Neural progenitor cell (in vitro differentiated cells): ENCODE results near the gene HNRNPM.

Experiments used
- EZH2 ChIP-seq: fragments of 200-600 bp; sonication (generic); IDR thresholded peaks from 2 replicates; pipeline ENCODE4 v1.6.1; 2017; ENCODE audit warnings: antibody characterized with exemption, mild to moderate bottlenecking, moderate library complexity
- EZH2phosphoT487 ChIP-seq: fragments of 200-600 bp; sonication (generic); IDR thresholded peaks from 2 replicates; pipeline ENCODE4 v1.6.1; 2017; ENCODE audit warnings: antibody characterized with exemption
- TF ChIP-seq, protein P1 (sequence below): fragments of 200-600 bp; sonication (generic); IDR thresholded peaks from 2 replicates; pipeline ENCODE4 v1.5.1; 2017; ENCODE audit warnings: antibody characterized with exemption, mild to moderate bottlenecking

DNA sequence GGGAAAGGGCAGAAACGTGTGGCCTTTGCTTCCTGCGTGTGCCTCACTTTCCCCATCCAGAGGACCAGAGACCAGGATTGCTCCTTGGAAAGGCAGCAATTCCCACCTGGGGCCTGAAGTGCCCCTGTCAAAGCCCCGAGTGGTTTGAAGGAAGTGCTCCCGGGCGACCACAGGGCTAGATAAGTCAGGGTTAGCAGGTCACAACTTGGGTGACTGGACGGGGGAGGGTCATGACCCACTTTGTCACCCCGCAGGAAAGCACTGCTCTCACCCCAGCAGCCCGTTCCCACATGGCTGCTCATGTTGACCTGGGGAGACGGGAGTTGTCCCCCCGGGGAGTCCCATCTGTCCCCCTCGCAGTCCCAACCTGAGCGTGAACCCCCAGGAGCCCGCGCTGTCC lies 57.2 kb downstream of the HNRNPM start:
- TF ChIP-seq, protein P1, sequence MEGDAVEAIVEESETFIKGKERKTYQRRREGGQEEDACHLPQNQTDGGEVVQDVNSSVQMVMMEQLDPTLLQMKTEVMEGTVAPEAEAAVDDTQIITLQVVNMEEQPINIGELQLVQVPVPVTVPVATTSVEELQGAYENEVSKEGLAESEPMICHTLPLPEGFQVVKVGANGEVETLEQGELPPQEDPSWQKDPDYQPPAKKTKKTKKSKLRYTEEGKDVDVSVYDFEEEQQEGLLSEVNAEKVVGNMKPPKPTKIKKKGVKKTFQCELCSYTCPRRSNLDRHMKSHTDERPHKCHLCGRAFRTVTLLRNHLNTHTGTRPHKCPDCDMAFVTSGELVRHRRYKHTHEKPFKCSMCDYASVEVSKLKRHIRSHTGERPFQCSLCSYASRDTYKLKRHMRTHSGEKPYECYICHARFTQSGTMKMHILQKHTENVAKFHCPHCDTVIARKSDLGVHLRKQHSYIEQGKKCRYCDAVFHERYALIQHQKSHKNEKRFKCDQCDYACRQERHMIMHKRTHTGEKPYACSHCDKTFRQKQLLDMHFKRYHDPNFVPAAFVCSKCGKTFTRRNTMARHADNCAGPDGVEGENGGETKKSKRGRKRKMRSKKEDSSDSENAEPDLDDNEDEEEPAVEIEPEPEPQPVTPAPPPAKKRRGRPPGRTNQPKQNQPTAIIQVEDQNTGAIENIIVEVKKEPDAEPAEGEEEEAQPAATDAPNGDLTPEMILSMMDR = no peak
- TF ChIP-seq EZH2 (no peak), EZH2phosphoT487 (no peak)
